ENCODE measurements around the gene LRRC75A.

LRRC75A gene

DNA sequence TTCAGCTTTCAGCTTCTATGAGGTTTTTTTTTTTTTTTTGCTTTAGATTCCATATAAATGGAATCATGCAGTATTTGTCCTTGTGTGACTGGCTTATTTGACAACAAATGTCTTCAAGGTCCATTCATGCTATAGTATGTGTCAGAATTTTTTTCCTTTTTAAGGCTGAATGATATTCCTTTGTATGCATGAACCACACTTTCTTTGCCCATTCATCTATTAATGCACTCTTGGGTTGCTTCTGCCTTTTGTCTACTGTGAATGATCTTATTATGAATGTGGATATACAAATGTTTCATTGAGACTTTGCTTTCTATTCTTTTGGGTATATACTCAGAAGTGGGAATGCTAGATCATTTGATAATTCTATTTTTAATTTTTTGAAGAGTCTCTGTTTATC lies 27.0 kb upstream of the LRRC75A start:
- TF ChIP-seq, protein P1, sequence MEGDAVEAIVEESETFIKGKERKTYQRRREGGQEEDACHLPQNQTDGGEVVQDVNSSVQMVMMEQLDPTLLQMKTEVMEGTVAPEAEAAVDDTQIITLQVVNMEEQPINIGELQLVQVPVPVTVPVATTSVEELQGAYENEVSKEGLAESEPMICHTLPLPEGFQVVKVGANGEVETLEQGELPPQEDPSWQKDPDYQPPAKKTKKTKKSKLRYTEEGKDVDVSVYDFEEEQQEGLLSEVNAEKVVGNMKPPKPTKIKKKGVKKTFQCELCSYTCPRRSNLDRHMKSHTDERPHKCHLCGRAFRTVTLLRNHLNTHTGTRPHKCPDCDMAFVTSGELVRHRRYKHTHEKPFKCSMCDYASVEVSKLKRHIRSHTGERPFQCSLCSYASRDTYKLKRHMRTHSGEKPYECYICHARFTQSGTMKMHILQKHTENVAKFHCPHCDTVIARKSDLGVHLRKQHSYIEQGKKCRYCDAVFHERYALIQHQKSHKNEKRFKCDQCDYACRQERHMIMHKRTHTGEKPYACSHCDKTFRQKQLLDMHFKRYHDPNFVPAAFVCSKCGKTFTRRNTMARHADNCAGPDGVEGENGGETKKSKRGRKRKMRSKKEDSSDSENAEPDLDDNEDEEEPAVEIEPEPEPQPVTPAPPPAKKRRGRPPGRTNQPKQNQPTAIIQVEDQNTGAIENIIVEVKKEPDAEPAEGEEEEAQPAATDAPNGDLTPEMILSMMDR (IDR thresholded peaks at IDR 0.05; ENCODE audit: extremely low read depth, missing control alignments) = no peak
- DNase-seq (ENCODE audit: low spot score) = no peak

DNA sequence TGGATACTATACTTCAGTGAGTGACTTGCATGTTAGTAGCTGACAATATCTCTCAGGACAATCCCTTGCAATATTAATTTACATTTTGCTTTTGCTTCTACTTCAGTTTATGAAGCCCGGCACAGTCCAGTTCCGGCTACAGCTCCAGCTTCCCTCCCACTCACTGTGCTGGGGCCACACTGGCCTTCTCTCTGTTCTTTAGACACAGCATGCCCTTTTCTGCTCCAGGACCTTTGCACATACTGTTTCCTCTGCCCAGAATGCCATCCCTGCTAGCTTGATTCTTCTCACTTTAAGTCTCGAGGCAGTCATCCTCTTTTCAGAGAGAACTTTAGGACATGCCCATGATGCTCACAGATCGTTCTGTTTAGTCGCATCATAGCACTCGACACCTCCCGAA lies 25.5 kb upstream of the LRRC75A start:
- no peak for DNase-seq (ENCODE audit: low spot score)
- TF ChIP-seq, protein P1 (IDR thresholded peaks at IDR 0.05; ENCODE audit: extremely low read depth, missing control alignments) = no peak

DNA sequence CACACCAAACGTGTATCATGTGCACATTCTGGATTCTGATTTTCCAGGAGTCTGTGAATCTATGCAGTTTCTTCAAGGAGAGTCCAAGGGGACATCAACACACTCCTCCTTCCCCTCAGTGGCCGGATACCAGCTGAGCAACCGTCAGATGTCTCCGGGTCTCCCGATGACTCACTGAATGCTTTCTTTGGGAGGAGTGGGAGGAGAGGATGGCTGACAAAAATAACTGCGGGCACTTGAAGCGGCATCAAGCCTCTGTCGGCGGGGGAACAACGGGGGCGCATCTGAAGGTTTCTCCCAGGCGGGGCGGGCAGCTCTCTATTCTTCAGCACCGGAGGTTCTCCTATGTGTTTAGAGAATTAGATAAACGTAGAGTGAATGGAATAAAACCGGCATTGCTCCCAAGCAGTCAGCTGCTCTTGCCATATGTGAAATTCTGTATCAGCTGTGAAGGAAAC lies 24.6 kb upstream of the LRRC75A start:
- TF ChIP-seq, protein P1 (IDR thresholded peaks at IDR 0.05; ENCODE audit: extremely low read depth, missing control alignments) = no peak
- DNase-seq (ENCODE audit: low spot score) = no peak

DNA sequence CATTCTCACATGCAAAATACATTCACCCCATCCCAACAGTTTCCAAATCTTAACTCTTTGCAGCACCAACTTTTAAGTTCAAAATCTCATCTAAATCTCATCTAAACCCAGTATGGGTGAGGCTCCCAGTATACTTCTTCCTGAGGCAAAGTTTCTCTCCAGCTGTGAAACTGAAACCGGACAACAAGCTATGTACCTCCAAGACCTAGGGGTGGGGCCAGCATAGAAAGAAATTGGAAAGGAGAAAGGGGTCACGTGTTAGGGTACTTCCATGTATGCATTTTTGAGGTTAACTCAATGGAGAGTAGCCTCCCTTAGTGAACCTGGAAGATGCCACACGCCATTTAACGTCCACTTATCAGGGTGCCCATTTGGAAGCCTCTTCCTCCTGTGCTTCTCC lies 23.9 kb upstream of the LRRC75A start:
- TF ChIP-seq, protein P1 (IDR thresholded peaks at IDR 0.05; ENCODE audit: extremely low read depth, missing control alignments) = no peak
- no peak for DNase-seq (ENCODE audit: low spot score)

DNA sequence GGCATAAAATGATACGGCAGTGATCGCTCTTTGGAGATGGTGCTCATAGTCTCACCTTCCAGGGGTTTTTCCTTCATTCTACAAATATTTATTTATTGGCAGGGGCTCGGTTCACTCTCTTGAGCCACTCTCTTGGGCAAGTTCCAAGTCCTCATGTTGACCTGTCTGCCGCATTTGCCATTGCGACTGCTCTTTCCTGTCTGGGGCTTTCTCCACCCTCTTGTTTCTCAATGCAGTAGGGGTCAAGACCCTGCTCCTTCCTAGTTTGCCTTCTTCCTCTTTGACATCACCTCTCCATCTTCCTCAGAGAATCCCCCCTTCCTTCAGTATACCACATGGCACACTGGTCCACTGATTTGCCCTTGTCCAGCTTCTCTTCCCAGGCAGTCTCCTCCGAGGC lies 21.9 kb upstream of the LRRC75A start:
- DNase-seq (ENCODE audit: low spot score) = no peak
- TF ChIP-seq, protein P1 (IDR thresholded peaks at IDR 0.05; ENCODE audit: extremely low read depth, missing control alignments) = no peak

DNA sequence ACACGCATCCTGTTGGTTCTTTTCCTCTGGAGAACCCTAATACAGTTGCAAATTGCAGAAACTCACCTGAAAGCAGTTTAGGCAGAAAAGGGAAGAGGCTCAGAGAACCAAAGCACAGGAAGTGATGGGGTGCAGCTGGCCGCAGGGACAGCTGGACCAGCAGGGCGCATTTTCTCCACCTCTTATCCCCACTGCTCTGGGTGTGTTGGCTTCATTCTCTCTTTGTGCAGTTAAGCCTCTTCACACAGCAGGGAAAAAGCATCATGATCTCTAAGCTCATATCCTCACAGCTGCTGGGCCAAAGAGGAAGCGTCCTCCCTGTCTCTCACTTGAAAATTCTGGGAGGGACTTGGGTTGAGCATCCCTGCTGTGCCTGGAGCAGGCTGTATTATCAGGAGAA lies 20.0 kb upstream of the LRRC75A start:
- no peak for DNase-seq (ENCODE audit: low spot score)
- TF ChIP-seq, protein P1 (IDR thresholded peaks at IDR 0.05; ENCODE audit: extremely low read depth, missing control alignments) = no peak

DNA sequence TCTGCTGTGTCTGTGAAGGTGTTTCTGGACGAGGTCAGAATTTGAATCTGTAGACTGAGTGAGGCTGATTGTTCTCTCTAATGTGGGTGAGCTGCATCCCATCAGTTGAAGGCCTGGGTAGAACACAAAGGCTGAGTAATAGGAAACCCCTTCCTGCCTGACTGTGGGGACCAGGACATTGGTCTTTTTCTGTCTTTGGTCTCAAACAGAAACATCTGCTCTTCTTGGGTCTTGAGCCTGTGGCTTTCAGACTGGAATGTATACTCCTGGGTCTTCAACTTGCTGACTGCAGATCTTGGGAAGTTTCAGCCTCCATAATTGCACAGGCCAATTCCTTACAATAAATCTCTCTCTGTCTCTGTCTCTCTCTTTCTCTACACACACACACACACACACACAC lies 19.6 kb upstream of the LRRC75A start:
- TF ChIP-seq, protein P1 (IDR thresholded peaks at IDR 0.05; ENCODE audit: extremely low read depth, missing control alignments) = no peak
- DNase-seq (ENCODE audit: low spot score) = no peak

Data from GM20000 (cell line).